ENCODE data around the gene EPB41L4B. TPM values are rescaled to one million over a fixed set of nuclear protein-coding genes. Genes with fewer than 3 reads are reported as not detected.

The EPB41L4B gene
- total and polyA plus RNA-seq, 8 donors, result 10.3 to 17.7 (median 15.3) TPM

GRCh38 chr9:109122726-109123621 lies 197.9 kb downstream of the EPB41L4B start:
- intact Hi-C loops (cut with DNase I), result no loop called here
- H3K27ac ChIP-seq, result no peak overlapping the region
- no peak overlapping the region for H3K4me3 ChIP-seq
- H3K36me3 ChIP-seq, result no peaks in the 10 kb centered on the region
- no peaks in the 10 kb centered on the region for H3K9me3 ChIP-seq
- no peak for TF ChIP-seq CTCF (IDR thresholded peaks at IDR 0.05)
- peaks cover 0 to 18% of the 10 kb centered on the region in 2 donors for H3K4me1 ChIP-seq
- DNase-seq (no peak), ATAC-seq (no peak)
- H3K27me3 ChIP-seq, result no peaks in the 10 kb centered on the region

Other genes starting within 250 kb of the EPB41L4B start
- gene TMEM245, start 201.1 kb downstream of the EPB41L4B start, total RNA-seq, result 10 to 100 TPM; 61.0 to 88.1 TPM
- gene TMEM245, start 201.1 kb downstream of the EPB41L4B start, polyA plus RNA-seq (ENCODE audit: insufficient read length in 6 of 6), result 10 to 100 TPM; 69.6 to 89.2 (median 81.7) TPM
- gene FRRS1L, start 153.8 kb downstream of the EPB41L4B start, total RNA-seq, result under 1 TPM in 1 of 2 donors, not detected in 1; 0.47 TPM
- 1 to 10 TPM; 2.8 to 7.2 (median 3.5) TPM for gene FRRS1L, start 153.8 kb downstream of the EPB41L4B start, polyA plus RNA-seq (ENCODE audit: insufficient read length in 6 of 6)
- gene PTPN3, start 177.2 kb upstream of the EPB41L4B start, total RNA-seq, result 10 to 100 TPM; 15.1 to 15.9 TPM
- gene PTPN3, start 177.2 kb upstream of the EPB41L4B start, polyA plus RNA-seq (ENCODE audit: insufficient read length in 6 of 6), result 10 to 100 TPM in 5 of 6 donors, 1 to 10 TPM in 1; 7.7 to 16.6 (median 15.7) TPM

Measured in left lung (tissue), 10 donors.